Natural killer cell (primary cell): Measurements from ENCODE around the gene FOXO1. TPM values are rescaled to one million over a fixed set of nuclear protein-coding genes. Genes with fewer than 3 reads are reported as not detected.

Experiments
- ATAC-seq, 3 donors: fragments of 150-1000 bp in 2 of 3; fragments of 200-7000 bp in 1 of 3; cut with Tn5 transposase; 1 replicate in 1 of 3; 2 replicates in 2 of 3; pipeline ENCODE4 v1.10.0; 2021; ENCODE audit warnings: mild to moderate bottlenecking in 2 of 3, moderate library complexity in 2 of 3
- DNase-seq, 2 donors: peaks; one replicate each; pipeline versions ENCODE4 v3.0.0 to v3.0.0-alpha.2; 2013 to 2021; ENCODE audit warnings: mixed read lengths in 1 of 2
- H3K27ac ChIP-seq: one replicate; pipeline ENCODE4 v1.5.1; 2013; ENCODE audit warnings: mild to moderate bottlenecking, low read length
- H3K27me3 ChIP-seq: one replicate; pipeline ENCODE4 v1.6.1; 2013; ENCODE audit warnings: low read length; ENCODE audit not compliant: control insufficient read depth, insufficient read depth
- H3K36me3 ChIP-seq: one replicate; pipeline ENCODE4 v1.6.1; 2013; ENCODE audit warnings: low read length; ENCODE audit not compliant: control insufficient read depth, insufficient read depth
- H3K4me1 ChIP-seq: one replicate; pipeline ENCODE4 v1.6.1; 2013; ENCODE audit warnings: low read length; ENCODE audit not compliant: control insufficient read depth, insufficient read depth
- H3K4me3 ChIP-seq: one replicate; pipeline ENCODE4 v1.5.1; 2013; ENCODE audit warnings: low read length
- H3K9me3 ChIP-seq: one replicate; pipeline ENCODE4 v1.6.1; 2013; ENCODE audit warnings: low read length; ENCODE audit not compliant: control insufficient read depth, insufficient read depth
- H3K27ac Mint-ChIP-seq, 2 donors: one replicate each; pipeline ENCODE4 v1.8.0; 2022; ENCODE audit warnings: mild to moderate bottlenecking in 2 of 2, mixed read lengths in 2 of 2, moderate library complexity in 1 of 2
- H3K27me3 Mint-ChIP-seq, 2 donors: one replicate each; pipeline ENCODE4 v1.8.0; 2022; ENCODE audit warnings: low read depth in 2 of 2, mixed read lengths in 2 of 2
- H3K36me3 Mint-ChIP-seq: one replicate; pipeline ENCODE4 v1.8.0; 2022; ENCODE audit warnings: mixed read lengths
- H3K4me1 Mint-ChIP-seq, 2 donors: one replicate each; pipeline ENCODE4 v1.8.0; 2022; ENCODE audit warnings: mixed read lengths in 2 of 2
- H3K4me3 Mint-ChIP-seq: one replicate; pipeline ENCODE4 v1.8.0; 2022; ENCODE audit warnings: mild to moderate bottlenecking, moderate library complexity, mixed read lengths
- H3K9me3 Mint-ChIP-seq, 2 donors: one replicate each; pipeline ENCODE4 v1.8.0; 2022; ENCODE audit warnings: mixed read lengths in 2 of 2
- CTCF ChIP-seq: fragments of 200-600 bp; IDR thresholded peaks from one replicate; pipeline ENCODE4 v1.8.0; 2022; ENCODE audit warnings: antibody characterized with exemption
- WGBS: methylation state at CpG from one replicate; pipeline ENCODE4 v1.1.7; 2013; ENCODE audit warnings: missing lambda C conversion rate; ENCODE audit not compliant: insufficient coverage; 5-methylcytosine and 5-hydroxymethylcytosine counted together
- intact Hi-C: fragments of 100-400 bp; cut with micrococcal nuclease; formaldehyde crosslinking; loops from one replicate; pipeline ENCODE4 v1.14.2; 2022
- total RNA-seq, 4 donors: library from RNA; stranded (reverse); fragments of 120-200 nt in 1 of 4; gene quantifications; one replicate each; pipeline versions ENCODE4 v1.2.3 to v1.2.4, GENCODE V29; 2013 to 2022

FOXO1 gene
- total RNA-seq, 3 donors from 2014 or later (not counting 1 experiment from before 2014, with no cell fraction given), result 23.9 to 29.8 (median 27.6) TPM

DNA sequence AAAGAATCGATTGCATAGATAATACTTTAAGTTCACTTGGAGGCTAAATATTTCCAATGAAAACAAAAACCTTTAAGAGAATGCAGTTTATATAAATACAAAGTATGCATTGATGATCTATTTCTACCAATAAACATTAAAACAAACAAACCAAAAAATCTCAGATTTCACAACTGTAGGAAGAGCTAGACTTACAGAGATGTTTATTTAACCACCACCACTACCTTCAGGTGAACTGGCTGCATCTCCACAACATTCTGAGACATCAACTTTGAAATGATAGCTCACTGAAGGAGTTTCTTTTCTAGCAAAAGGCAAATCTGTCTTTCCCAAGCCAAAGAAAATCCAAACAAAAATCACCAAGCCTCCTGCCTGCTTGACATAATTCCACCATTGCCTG, 44.2 kb downstream of the FOXO1 start:
- no peaks in the 10 kb centered on the region for H3K4me1 ChIP-seq
- no peak for ATAC-seq
- H3K9me3 ChIP-seq, result no peaks in the 10 kb centered on the region
- H3K27me3 ChIP-seq, result no peaks in the 10 kb centered on the region
- H3K36me3 Mint-ChIP-seq, result no peaks in the 10 kb centered on the region
- no peaks in the 10 kb centered on the region for H3K36me3 ChIP-seq
- no peaks in the 10 kb centered on the region for H3K9me3 Mint-ChIP-seq
- no peak overlapping the region for H3K4me3 Mint-ChIP-seq
- intact Hi-C loops, result no loop called here
- H3K27ac ChIP-seq, result no peak overlapping the region
- DNase-seq, result no peak
- no peak overlapping the region for H3K4me3 ChIP-seq
- no peak overlapping the region for H3K27ac Mint-ChIP-seq
- no peak for TF ChIP-seq CTCF
- H3K27me3 Mint-ChIP-seq, result no peaks in the 10 kb centered on the region
- WGBS, result no CpG with 5 or more reads among the region's 1 CpG
- peaks cover 35 to 57% of the 10 kb centered on the region in 2 donors for H3K4me1 Mint-ChIP-seq

GRCh38 chr13:40619479-40619814, 47.0 kb downstream of the FOXO1 start:
- no peak for TF ChIP-seq CTCF
- Mint-ChIP-seq H3K4me3 (no peak overlapping the region), H3K27me3 (no peaks in the 10 kb centered on the region), H3K9me3 (no peaks in the 10 kb centered on the region), H3K4me1 (peaks cover 30 to 56% of the 10 kb centered on the region in 2 donors), H3K27ac (peak overlapping the region in 1 of 2 donors; percentile 54), H3K36me3 (no peaks in the 10 kb centered on the region)
- DNase-seq, result no peak
- intact Hi-C loops, result no loop called here
- H3K9me3 ChIP-seq, result no peaks in the 10 kb centered on the region
- no peak for ATAC-seq
- peaks cover 8% of the 10 kb centered on the region for H3K4me1 ChIP-seq
- H3K4me3 ChIP-seq, result no peak overlapping the region
- 98% methylated on average over 3 of the region's 3 CpGs for WGBS
- H3K27me3 ChIP-seq, result no peaks in the 10 kb centered on the region
- H3K27ac ChIP-seq, result no peak overlapping the region
- H3K36me3 ChIP-seq, result no peaks in the 10 kb centered on the region

- Mint-ChIP-seq H3K9me3 (no peaks in the 10 kb centered on the region), H3K4me3 (no peak overlapping the region), H3K27ac (peak overlapping the region in 1 of 2 donors; percentile 54), H3K27me3 (no peaks in the 10 kb centered on the region), H3K4me1 (peaks cover 36 to 58% of the 10 kb centered on the region in 2 donors), H3K36me3 (no peaks in the 10 kb centered on the region)
- Histone ChIP-seq H3K9me3 (no peaks in the 10 kb centered on the region), H3K36me3 (no peaks in the 10 kb centered on the region), H3K27ac (no peak overlapping the region), H3K4me3 (no peak overlapping the region), H3K4me1 (peaks cover 14% of the 10 kb centered on the region), H3K27me3 (no peaks in the 10 kb centered on the region)
- WGBS, result 93% methylated on average over 15 of the region's 15 CpGs
- intact Hi-C loops, result no loop called here
- DNase-seq, result no peak
- ATAC-seq, result no peak
- TF ChIP-seq CTCF, result no peak
These were observed 47.6 kb downstream of the FOXO1 start for GRCh38 chr13:40618581-40619478.
